GM21723 (cell line): ENCODE data around the gene COL23A1.

ENCODE experiments used
- ATAC-seq: cut with Tn5 transposase; IDR thresholded peaks from one replicate; pipeline ENCODE4 v1.9.1; 2021; ENCODE audit warnings: mild to moderate bottlenecking, moderate library complexity; ENCODE audit not compliant: unreplicated experiment

The COL23A1 gene

DNA sequence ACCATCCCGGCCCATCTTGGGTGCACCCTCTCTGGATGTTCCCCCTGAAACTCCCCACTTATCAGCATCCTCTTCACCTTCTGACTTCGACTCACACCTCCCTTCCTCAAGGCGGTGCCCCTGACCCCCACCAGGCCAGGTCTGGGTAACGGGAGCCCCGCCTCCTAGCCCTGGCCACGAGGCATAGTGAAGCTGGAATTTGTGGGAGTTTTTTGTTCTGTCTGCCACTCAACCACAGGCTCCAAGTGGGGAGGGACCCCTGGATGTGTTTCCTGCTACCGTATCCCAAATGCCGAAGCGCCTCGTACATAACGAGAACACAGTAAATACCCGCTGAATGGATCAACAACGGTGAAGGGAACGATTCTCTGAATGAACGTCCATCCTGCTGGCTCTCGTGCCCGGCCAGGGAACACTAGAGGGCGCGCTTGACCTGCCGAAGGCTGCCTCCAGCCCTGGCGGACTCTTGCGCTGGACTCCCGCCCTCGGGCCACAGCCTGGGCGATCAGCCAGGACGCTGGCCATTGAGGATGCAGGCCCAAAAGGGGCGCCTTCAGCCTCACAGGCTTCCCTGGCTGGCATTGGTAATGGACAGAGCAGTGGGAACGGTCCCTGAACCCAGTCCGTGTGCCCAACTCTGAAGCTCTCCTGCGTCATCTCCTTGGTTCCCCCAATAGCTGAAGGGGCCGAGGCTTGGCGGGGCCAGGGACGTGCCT is 310.3 kb downstream of the COL23A1 start:
- peak; percentile 76 for ATAC-seq

DNA sequence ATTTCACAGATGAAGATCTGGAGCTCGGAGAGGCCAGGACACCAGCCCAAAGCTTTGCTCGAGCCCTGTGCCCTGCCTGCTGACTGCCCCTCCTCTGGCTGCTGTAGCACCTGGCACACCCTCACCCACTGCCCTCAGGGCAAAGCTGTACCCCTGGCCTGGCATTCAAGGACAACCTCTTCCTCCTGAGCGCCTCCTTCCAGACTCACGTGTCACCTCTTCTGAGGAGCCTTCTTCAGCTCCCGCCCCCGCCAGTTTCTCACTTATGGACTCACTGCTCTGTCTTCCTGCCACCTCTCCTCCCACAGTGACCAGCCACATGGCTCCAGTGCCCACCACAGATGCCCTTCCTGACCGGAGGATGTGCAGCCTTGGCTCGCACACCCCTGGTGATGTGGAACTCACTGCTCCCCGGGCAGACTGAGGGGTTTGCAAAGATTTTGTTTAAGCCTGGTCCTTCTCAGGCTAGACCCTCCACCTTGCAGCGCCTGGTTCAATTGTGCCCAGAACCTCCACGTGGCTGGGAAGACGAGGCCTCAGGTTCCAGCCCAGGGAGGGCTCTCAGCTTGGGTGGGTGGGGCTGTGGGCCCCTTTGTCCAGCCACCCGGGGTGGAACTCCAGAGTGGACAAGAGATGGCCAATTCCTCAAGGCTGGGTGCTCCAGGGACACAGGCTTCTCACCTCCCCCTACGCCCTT is 311.0 kb downstream of the COL23A1 start:
- ATAC-seq = no peak

GRCh38 chr5:178278358-178279023 is 311.7 kb downstream of the COL23A1 start:
- ATAC-seq = no peak

DNA sequence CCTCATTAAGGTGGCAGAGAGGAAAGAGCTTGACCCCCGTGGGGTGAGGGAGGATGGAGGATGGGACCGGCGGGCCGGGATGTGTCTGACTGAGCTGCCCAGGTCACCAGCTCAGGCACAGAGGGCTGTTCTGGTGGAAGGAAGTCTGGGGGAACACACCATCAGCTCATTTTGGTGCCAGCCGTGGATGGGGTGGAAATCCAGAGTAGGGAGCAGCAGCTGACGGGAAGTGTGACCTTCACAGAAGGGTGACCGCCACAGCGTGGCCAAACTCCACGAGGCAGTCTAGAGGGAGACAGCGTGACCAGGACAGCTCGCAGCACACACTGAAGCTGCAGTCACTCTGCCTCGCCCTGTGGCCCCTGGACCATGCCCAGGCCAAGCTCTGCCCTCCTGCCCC is 312.3 kb downstream of the COL23A1 start:
- ATAC-seq = no peak

GRCh38 chr5:178277346-178277745 is 312.8 kb downstream of the COL23A1 start:
- ATAC-seq = no peak

- ATAC-seq = no peak
Measured at GRCh38 chr5:178274781-178275537, 315.2 kb downstream of the COL23A1 start.

- no peak for ATAC-seq
Measured at GRCh38 chr5:178273665-178274541, 316.3 kb downstream of the COL23A1 start.

DNA sequence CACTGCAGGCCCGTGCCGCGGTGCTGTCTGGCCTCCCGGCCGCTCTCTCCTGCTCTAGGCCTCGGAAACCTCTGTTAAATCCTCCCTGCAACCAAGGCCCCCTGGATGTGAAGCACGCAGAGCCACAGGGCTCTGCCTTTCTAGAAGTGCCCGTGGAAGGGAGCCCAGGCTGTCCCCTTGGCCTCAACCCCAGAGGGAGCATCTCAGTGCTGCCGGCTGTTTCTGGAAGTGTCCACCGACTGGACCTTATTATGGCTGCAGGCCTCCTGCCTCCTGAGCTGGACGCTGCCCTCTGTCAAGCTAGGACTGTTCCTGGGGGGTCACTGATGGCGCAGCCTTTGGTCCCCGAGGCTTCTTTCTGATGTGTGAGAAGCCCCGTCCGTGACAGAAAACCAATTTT is 317.2 kb downstream of the COL23A1 start:
- no peak for ATAC-seq

DNA sequence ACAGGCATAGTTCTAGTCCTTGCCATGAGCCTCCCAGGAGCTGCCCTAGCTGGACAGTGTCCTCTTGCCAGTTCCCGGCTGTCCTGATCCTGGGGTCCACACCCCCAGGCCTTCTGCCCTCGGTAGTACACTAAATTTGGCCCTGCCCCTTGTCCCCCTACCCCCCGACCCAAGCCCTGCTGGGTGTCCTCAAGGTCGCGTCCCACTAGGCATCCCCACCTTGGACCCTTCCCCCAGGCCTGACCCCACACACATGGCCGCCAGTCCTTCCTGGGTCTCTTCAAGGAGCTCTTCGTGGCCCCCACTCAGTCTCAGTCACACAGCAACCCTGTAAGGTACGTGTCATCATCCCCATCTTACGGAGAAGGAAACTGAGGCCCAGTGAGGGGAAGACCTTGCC is 317.6 kb downstream of the COL23A1 start:
- ATAC-seq = no peak

DNA sequence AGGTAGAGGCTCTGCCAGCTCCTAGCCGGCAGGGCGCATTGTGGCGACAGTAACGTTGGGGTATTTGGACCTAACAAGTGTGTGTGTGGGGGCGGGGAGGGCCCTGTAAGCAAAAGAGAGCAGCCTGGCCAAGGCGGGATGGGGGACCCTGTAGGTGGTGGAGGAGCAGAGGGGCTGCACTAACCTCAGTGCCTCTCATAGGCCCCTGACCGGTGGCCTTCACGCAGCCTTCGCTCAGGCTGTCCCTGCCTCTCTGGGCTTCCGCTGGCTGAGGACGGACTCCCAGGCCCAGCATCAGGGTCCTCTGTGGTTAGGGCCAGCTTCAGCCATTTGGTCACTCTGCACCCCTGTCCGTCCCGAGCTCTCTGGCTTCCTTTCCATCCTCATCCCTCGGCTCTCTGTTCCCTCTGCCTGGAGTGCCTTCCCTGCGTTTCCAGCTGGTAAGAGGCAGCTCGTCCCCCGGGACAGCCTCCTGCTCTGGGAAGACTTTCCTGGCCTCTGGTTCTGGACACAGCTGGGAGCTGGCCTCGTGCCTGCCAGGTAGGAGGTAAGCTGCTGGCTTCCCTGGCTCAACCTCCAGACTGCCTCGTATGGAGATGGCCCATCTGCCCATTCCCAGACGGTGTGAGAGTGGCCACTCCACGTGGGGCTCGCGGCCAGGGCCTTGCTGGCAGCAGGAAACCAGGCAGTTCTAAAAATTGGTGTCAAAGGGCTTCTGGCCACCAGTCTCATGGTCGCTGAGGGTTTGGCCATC is 318.3 kb downstream of the COL23A1 start:
- ATAC-seq = no peak

- no peak for ATAC-seq
Measured at GRCh38 chr5:178271231-178271630, 319.0 kb downstream of the COL23A1 start.

GRCh38 chr5:178269499-178269898 is 320.7 kb downstream of the COL23A1 start:
- ATAC-seq = no peak

DNA sequence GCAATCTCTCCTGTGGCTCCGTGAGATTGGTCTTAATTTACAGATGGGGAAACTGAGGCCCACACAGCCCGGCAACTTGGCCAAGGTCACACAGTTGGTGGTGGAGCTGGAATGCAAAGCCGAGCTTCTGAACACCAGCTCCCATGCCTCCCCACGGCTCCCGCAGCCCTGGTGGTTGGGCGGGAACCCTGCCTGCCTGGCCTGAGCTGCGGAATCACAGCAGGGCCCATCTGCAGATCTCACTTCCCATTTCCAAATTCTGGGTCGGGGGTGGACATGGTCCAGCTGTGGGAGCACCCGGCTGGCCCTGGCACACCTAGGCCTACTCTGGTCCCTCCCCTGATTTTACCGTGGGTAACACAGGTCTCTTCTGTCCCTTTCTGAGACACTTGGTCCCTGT is 322.3 kb downstream of the COL23A1 start:
- ATAC-seq = no peak

- no peak for ATAC-seq
Measured at GRCh38 chr5:178267245-178267644, 322.9 kb downstream of the COL23A1 start.

GRCh38 chr5:178266581-178266980 is 323.6 kb downstream of the COL23A1 start:
- no peak for ATAC-seq

- ATAC-seq = no peak
Measured at GRCh38 chr5:178265746-178266145, 324.4 kb downstream of the COL23A1 start.

DNA sequence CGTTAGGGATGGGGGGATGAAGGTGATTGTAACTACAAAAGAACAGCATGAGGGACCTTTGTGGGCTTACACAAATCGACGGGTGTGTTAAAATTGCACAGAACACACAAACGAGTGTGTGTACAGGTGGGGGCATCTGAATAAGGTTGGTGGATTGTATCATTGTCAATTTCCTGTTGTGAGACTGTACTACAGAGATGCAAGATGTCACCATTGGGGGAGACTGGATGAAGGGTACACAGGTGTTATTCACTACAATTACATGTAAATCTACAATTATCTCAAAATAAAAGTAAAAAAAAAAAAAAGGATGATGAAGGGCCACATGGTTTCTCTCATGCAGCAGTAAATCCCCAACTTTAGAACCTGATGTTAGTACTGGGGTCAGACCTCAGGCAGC is 326.1 kb downstream of the COL23A1 start:
- no peak for ATAC-seq

GRCh38 chr5:178261666-178262600 is 328.3 kb downstream of the COL23A1 start:
- ATAC-seq = no peak
